Lung (tissue), 12 donors: ENCODE data around the gene PHF24. TPM values are rescaled to one million over a fixed set of nuclear protein-coding genes. Genes with fewer than 3 reads are reported as not detected.

Experiments used
- ATAC-seq: fragments of 200-7000 bp; cut with Tn5 transposase; one replicate; pipeline ENCODE4 v1.9.1; 2020; ENCODE audit warnings: moderate number of reproducible peaks; ENCODE audit not compliant: insufficient read depth, low FRiP score
- DNase-seq, 3 donors: peaks; one replicate each; pipeline ENCODE4 v3.0.0-alpha.2; 2013 to 2017
- H3K27ac ChIP-seq, 2 donors: one replicate each; pipeline ENCODE4 v1.5.1; 2013; ENCODE audit warnings: mild to moderate bottlenecking in 2 of 2, moderate library complexity in 2 of 2, control low read depth in 1 of 2, inconsistent platforms in 1 of 2, low read depth in 1 of 2, low read length in 1 of 2
- H3K27me3 ChIP-seq, 3 donors: one replicate each; pipeline ENCODE4 v1.5.1; 2013; ENCODE audit warnings: low read length in 2 of 3; ENCODE audit not compliant: control insufficient read depth in 3 of 3, insufficient read depth in 3 of 3
- H3K36me3 ChIP-seq, 4 donors: one replicate each; pipeline ENCODE4 v1.5.1; 2013; ENCODE audit warnings: low read length in 4 of 4, mild to moderate bottlenecking in 1 of 4, moderate library complexity in 1 of 4; ENCODE audit not compliant: control insufficient read depth in 4 of 4, insufficient read depth in 4 of 4
- H3K4me1 ChIP-seq, 5 donors: one replicate each; pipeline ENCODE4 v1.5.1; 2013; ENCODE audit warnings: low read length in 5 of 5, mild to moderate bottlenecking in 2 of 5, moderate library complexity in 1 of 5; ENCODE audit not compliant: control insufficient read depth in 5 of 5, insufficient read depth in 5 of 5
- H3K4me3 ChIP-seq: one replicate; pipeline ENCODE4 v1.5.1; 2013; ENCODE audit warnings: mild to moderate bottlenecking, control low read depth, moderate library complexity
- H3K9ac ChIP-seq, 2 donors: one replicate each; pipeline ENCODE4 v1.5.1; 2013; ENCODE audit warnings: low read length in 2 of 2, control low read depth in 1 of 2; ENCODE audit not compliant: insufficient read depth in 1 of 2
- H3K9me3 ChIP-seq, 4 donors: one replicate each; pipeline ENCODE4 v1.5.1; 2013; ENCODE audit warnings: low read length in 3 of 4, mild to moderate bottlenecking in 1 of 4, moderate library complexity in 1 of 4; ENCODE audit not compliant: control insufficient read depth in 4 of 4, insufficient read depth in 3 of 4
- WGBS, 2 donors: extraction: QIAGEN DNeasy Blood & Tissue Kit; methylation state at CpG; one replicate each; pipeline ENCODE4 v1.1.7; 2013; 5-methylcytosine and 5-hydroxymethylcytosine counted together
- polyA plus RNA-seq, 2 donors: library from polyadenylated mRNA; stranded (reverse); fragments of 200-250 nt; gene quantifications; one replicate each; pipeline ENCODE4 v1.2.1, GENCODE V29; 2013
- total RNA-seq, 2 donors: library from RNA; depleted of rRNA in 1 of 2; stranded (reverse); fragments of >200 nt in 1 of 2; gene quantifications; one replicate each; pipeline ENCODE4 v1.2.1, GENCODE V29; 2014 to 2021
- TF ChIP-seq, protein P1 (sequence below): IDR thresholded peaks from 2 replicates; pipeline ENCODE4 v1.5.1; 2012; ENCODE audit warnings: mild to moderate bottlenecking; ENCODE audit errors: control extremely low read depth, extremely low read depth
- donor health status: control.
- donor health status: control.
- donor health status: Bipolar disorder and iron deficiency.
- donor health status: healthy.
- donor health status: DM: yes; HTN: yes; CAD: no.

Gene PHF24
- total and polyA plus RNA-seq, 4 donors = 0.10 to 1.0 (median 0.31) TPM

GRCh38 chr9:34992376-34992951, 34.4 kb downstream of the PHF24 start:
- peaks cover 0 to 13% (median 10%) of the 10 kb centered on the region in 4 donors for H3K36me3 ChIP-seq
- 73 to 81% methylated on average over 16 of the region's 16 CpGs for WGBS, 2 donors
- no peak for ATAC-seq
- H3K27me3 ChIP-seq = no peaks in the 10 kb centered on the region
- peaks cover 0 to 26% (median 16%) of the 10 kb centered on the region in 5 donors for H3K4me1 ChIP-seq
- no peak overlapping the region for H3K4me3 ChIP-seq
- H3K9me3 ChIP-seq = no peaks in the 10 kb centered on the region
- H3K27ac ChIP-seq = peak overlapping the region; percentile 76 to 99
- TF ChIP-seq, protein P1, sequence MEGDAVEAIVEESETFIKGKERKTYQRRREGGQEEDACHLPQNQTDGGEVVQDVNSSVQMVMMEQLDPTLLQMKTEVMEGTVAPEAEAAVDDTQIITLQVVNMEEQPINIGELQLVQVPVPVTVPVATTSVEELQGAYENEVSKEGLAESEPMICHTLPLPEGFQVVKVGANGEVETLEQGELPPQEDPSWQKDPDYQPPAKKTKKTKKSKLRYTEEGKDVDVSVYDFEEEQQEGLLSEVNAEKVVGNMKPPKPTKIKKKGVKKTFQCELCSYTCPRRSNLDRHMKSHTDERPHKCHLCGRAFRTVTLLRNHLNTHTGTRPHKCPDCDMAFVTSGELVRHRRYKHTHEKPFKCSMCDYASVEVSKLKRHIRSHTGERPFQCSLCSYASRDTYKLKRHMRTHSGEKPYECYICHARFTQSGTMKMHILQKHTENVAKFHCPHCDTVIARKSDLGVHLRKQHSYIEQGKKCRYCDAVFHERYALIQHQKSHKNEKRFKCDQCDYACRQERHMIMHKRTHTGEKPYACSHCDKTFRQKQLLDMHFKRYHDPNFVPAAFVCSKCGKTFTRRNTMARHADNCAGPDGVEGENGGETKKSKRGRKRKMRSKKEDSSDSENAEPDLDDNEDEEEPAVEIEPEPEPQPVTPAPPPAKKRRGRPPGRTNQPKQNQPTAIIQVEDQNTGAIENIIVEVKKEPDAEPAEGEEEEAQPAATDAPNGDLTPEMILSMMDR = no peak
- H3K9ac ChIP-seq = no peak overlapping the region
- no peak for DNase-seq

DNA sequence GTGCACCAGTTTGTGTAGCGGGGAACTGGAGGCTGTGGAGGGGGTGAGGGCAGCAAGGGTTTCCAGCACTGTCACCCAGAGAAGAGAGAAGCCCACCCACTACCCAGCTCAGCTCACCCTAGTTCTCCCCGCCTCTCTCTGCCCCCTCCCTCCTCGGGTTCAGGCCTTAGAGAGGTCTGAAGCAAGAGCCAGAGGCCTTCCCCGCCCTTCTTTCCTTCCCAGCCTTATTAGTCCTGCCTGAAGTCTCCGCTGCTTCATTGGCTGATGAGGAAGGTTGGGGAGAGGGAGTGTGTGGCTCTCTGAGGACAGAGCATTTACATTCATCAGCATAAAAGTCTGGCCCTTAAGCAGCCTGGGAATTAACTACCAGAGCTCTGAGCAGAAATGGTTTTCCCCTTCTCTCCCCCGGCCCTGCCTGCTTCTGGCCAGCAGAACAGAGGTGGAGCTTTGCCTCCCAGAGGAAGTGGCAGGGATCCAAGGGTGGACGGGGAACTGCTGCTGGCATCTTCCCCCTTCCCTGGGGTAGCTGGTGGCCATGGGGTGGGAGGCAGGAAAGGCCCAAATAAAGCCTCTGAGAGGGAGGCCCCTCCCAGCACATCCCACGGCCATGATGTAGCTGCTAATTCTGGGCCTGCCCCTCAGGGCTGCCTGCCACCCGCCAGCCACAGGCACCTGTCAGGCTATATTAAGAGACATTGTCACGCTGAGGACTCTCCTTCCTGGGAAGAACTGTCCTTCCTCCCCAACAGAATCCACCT, 35.6 kb downstream of the PHF24 start:
- peak overlapping the region in 1 of 2 donors; percentile 32 for H3K9ac ChIP-seq
- ATAC-seq (no peak), DNase-seq (peak; percentile 50 to 69 (median 65))
- H3K27me3 ChIP-seq = no peaks in the 10 kb centered on the region
- TF ChIP-seq, protein P1 = no peak
- no peaks in the 10 kb centered on the region for H3K9me3 ChIP-seq
- H3K27ac ChIP-seq = peak overlapping the region; percentile 55 to 99
- H3K4me3 ChIP-seq = no peak overlapping the region
- H3K36me3 ChIP-seq = peaks cover 3 to 13% (median 10%) of the 10 kb centered on the region in 4 donors
- 40 to 63% methylated on average over 10 of the region's 10 CpGs for WGBS, 2 donors
- H3K4me1 ChIP-seq = peaks cover 0 to 26% (median 15%) of the 10 kb centered on the region in 5 donors

DNA sequence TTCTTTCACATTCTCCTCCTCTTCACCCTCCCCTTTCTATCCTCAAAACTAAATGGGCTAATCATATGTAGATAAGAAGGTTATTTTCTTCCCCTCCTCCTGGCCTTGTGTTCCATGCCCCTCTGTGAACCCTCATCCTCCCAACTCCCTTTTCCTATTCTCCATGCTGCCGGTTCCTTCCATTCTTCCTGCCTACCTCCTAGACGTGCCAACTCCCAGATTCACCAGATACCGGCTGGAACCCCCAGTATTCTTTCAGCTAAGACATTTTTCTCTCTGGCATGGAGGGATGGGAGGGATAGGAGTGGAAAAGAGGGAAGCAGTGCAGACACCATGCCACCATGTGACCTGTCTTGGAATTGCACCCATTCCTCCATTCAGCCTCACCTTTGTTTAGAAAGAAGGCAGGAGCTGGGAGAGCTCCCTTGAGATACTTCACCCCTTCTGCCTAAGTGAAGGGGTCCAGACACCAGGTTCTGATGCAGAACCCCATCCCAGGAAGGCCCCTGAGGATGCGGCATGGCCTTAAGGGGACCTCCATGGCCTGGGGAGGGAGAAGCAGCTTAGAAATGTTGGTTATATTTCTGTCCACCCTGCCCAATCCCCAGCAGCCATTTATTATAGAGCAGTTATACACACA, 36.3 kb downstream of the PHF24 start:
- WGBS, 2 donors = 50 to 69% methylated on average over 4 of the region's 4 CpGs
- ATAC-seq (no peak), DNase-seq (peak in 2 of 3 donors; percentile 38 to 44)
- Histone ChIP-seq H3K36me3 (peaks cover 3 to 13% (median 10%) of the 10 kb centered on the region in 4 donors), H3K9ac (no peak overlapping the region), H3K27ac (peak overlapping the region; percentile 55 to 99), H3K9me3 (no peaks in the 10 kb centered on the region), H3K4me1 (peaks cover 0 to 26% (median 12%) of the 10 kb centered on the region in 5 donors), H3K4me3 (no peak overlapping the region), H3K27me3 (no peaks in the 10 kb centered on the region)
- TF ChIP-seq, protein P1 = peak; percentile 20
